GM19455 (cell line): ENCODE data around the gene CDT1.

Experiments used
- ATAC-seq: cut with Tn5 transposase; IDR thresholded peaks from one replicate; pipeline ENCODE4 v1.9.1; 2021; ENCODE audit not compliant: unreplicated experiment

Gene CDT1

GRCh38 chr16:88803264-88803987 is at the start of gene CDT1:
Gene CDT1, plus strand, starts transcription at chr16:88803789. Its CDS starts 43 bp downstream, at chr16:88803832.
- ATAC-seq: peak; percentile 49

DNA sequence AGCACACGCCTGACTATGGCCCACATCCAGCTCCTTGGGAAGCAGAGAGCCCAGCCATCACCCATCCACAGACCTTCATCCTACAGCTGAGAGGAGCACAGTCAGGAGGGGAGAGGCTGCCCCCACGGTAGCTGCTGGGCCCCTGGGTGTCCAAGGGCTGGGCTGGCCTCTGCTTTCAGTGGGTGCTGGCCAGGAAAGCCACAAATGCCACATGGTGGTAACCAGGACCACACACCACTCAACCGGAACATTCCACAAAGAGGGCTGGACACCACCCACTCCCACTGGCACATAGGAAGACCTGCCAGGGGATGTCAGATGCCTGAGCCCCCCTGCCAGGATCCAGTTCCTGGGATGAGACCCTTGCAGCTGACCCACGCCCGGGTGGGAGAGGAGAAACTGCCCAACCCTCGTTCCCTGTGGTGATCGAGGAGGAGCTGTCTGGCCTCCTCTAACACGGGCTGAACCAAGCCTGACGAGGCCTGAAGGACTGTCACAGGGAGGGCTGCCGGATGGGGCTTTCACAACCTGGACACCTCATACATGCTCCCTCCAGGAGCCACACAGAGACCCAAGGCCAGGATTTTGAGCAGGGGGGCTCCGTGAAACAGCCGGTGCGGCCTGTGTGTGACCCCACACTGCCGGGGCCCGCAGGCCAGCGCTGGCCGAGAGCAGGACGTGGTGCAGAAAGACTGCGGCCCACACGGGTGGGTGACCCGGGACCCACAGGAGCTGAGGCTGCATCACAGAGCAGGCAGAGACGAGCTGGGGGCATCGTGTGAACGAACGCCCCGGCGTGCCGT is 49.3 kb upstream of the CDT1 start:
- no peak for ATAC-seq

GRCh38 chr16:88754912-88755744 is 48.5 kb upstream of the CDT1 start:
- no peak for ATAC-seq

- no peak for ATAC-seq
Observed at GRCh38 chr16:88755745-88756443, 47.7 kb upstream of the CDT1 start.

- no peak for ATAC-seq
Observed at GRCh38 chr16:88758227-88758943, 45.2 kb upstream of the CDT1 start.

- no peak for ATAC-seq
Observed at GRCh38 chr16:88758944-88759244, 44.7 kb upstream of the CDT1 start.

- ATAC-seq: no peak
Observed at GRCh38 chr16:88759245-88759975, 44.2 kb upstream of the CDT1 start.

DNA sequence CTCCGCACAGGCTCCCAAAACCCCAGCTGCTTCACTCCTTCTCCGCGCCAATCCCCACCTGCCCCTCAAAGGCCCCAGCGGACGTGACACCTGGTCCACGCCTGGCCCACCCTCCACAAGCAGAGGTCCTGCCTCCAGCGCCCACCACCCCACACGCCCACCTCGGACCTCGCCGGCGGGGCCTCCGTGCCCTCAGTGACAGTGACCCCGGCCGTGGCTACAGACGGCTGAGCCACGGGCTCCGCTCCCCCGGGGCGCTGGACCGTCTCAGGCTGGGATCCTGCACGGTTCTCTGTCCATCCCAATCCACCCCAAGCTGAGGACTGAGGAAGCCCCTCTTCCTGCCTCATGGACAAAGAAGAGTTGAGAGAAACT is 43.6 kb upstream of the CDT1 start:
- ATAC-seq: no peak

- ATAC-seq: no peak
Observed at GRCh38 chr16:88760424-88761142, 43.0 kb upstream of the CDT1 start.

- no peak for ATAC-seq
Observed at GRCh38 chr16:88761143-88761534, 42.5 kb upstream of the CDT1 start.

GRCh38 chr16:88761830-88762229 is 41.8 kb upstream of the CDT1 start:
- ATAC-seq: no peak

- ATAC-seq: no peak
Observed at GRCh38 chr16:88762258-88762870, 41.2 kb upstream of the CDT1 start.

GRCh38 chr16:88762941-88763340 is 40.6 kb upstream of the CDT1 start:
- ATAC-seq: no peak

GRCh38 chr16:88763502-88764053 is 40.0 kb upstream of the CDT1 start:
- no peak for ATAC-seq

DNA sequence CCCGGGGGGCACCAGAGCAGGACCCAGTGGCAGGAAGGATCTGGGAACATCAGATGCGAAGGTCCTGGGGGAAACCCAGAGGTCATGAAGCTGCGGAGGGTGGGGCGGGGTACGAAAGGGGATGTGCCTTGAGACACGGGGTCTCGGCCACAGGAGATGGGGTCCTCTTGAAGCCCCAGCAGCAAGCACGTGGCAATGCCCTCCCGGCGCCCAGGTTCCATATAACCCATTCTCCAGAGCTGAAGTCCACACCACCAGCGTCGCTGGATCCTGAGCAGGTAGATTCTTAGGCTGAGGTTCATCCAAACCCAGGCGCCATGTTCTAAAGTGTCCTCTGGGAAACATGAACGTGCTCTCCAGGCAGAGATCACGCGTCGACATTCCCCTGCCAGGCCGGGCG is 39.5 kb upstream of the CDT1 start:
- no peak for ATAC-seq

GRCh38 chr16:88764913-88765349 is 38.7 kb upstream of the CDT1 start:
- ATAC-seq: no peak

DNA sequence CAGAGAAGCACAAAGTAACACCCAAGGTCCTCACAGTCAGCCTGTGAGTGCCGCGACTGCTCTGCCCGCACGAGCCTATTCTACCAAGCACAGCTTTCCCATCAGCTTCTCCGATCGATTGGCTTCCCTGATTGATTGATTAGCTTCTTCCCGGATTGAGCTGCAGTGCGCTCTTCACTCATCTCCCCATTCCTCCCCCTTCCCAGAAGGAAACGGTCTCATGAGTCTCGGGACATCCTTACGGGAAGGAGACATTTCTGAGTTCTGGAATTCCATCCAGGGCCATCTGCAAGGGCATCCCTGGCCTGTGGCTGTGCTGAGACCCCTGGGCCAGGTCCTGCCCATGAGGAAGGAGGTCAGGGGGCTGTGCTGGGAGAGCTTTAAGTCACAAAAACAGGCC is 36.6 kb upstream of the CDT1 start:
- no peak for ATAC-seq

DNA sequence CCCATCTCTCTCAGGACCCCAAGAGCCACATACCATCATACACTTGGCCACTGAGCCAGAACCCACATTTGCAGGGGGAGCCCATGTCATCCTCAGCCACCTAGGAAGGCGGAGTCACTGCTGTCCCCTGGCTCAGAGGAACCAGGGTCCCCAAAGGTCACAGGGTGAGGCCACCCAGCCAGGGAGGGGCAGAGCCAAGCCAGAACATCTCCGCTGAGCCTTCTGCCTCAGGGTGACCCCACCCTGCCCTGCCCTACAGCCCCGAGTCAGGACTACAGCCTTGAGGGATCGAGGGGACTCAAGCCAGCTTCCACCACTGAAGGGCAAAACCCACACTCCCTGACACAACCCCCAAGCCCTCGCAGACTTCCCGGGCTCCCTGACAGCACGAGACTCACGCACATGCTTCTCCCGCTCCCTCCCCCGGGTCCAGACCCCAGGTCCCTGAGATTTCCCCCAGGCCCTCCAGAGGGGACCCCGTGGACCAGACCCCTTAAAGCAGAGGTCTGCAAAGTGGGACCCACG is 36.0 kb upstream of the CDT1 start:
- no peak for ATAC-seq
